GM12878 (cell line): Measurements from ENCODE around the gene HMOX2. TPM values are rescaled to one million over a fixed set of nuclear protein-coding genes. Genes with fewer than 3 reads are reported as not detected.

ENCODE experiments used
- polyA plus RNA-seq, 11 experiments: library from polyadenylated mRNA; depleted of rRNA in 4 of 11; unstranded in 6 of 11; stranded (reverse) in 5 of 11; fragments of >200 nt; fragmentation: Nextera tagmentation in 4 of 11; fragmentation: Illumina TruSeq in 1 of 11; extraction: Ambion mirVana in 4 of 11; extraction: Trizol in 1 of 11; gene quantifications; 1 replicate in 1 of 11; 2 replicates in 10 of 11; pipeline versions ENCODE4 v1.2.1 to v1.2.3, GENCODE V29; 2011 to 2016; ENCODE audit warnings: inconsistent platforms in 2 of 11, missing spikeins in 2 of 11, low read depth in 1 of 11
- small RNA-seq: library from RNA; depleted of rRNA; stranded (forward); fragments of <200 nt; gene quantifications from one replicate; pipeline ENCODE3, GENCODE V24; 2014
- total RNA-seq, 4 experiments: library from RNA; depleted of rRNA in 3 of 4; stranded (reverse); fragments of >200 nt in 3 of 4; fragmentation: Illumina TruSeq in 1 of 4; extraction: Trizol in 1 of 4; gene quantifications; 2 replicates each; pipeline versions ENCODE4 v1.2.1 to v1.2.3, GENCODE V29; 2013 to 2021

Gene HMOX2
- total and polyA plus RNA-seq, 10 of the 15 experiments (the other 5 are each of a cell fraction or from before 2014, with no cell fraction given): 26.4 to 111 (median 57.8) TPM

Small RNA genes within 50 kb of the gene (small RNA-seq; reads per million reads assigned to genes)
- gene AC012676.2: not detected

Other genes with a start within 250 kb of the HMOX2 start
Only the 7 nearest of the 13 such genes appear.
- gene PAM16, start 125.1 kb upstream of the HMOX2 start, total RNA-seq (2014; rRNA removed): 50.2 and 55.4 TPM in 2 replicates
- 17.8 and 18.5 TPM in 2 replicates for gene PAM16, start 125.1 kb upstream of the HMOX2 start, total RNA-seq (2014; rRNA removed; fragmentation: Illumina TruSeq; extraction: Trizol)
- gene PAM16, start 125.1 kb upstream of the HMOX2 start, total RNA-seq (2021): 54.9 and 61.6 TPM in 2 replicates
- gene PAM16, start 125.1 kb upstream of the HMOX2 start, polyA plus RNA-seq (2011; rRNA removed): 22.5 and 32.8 TPM in 2 replicates
- gene PAM16, start 125.1 kb upstream of the HMOX2 start, polyA plus RNA-seq (2014; fragmentation: Illumina TruSeq; extraction: Trizol): 8.4 and 20.7 TPM in 2 replicates
- 10 to 100 TPM; 20.8 to 48.1 TPM for gene PAM16, start 125.1 kb upstream of the HMOX2 start, polyA plus RNA-seq (2014; fragmentation: Nextera tagmentation; extraction: Ambion mirVana)
- 94.3 and 100 TPM in 2 replicates for gene PAM16, start 125.1 kb upstream of the HMOX2 start, polyA plus RNA-seq (2014; rRNA removed)
- 10 to 100 TPM; 72.8 to 78.7 TPM for gene PAM16, start 125.1 kb upstream of the HMOX2 start, polyA plus RNA-seq (2016; fragmentation: Nextera tagmentation; extraction: Ambion mirVana)
- gene VASN, start 104.5 kb upstream of the HMOX2 start, total RNA-seq (2014; rRNA removed): not detected in 2 replicates
- not detected in 2 replicates for gene VASN, start 104.5 kb upstream of the HMOX2 start, total RNA-seq (2014; rRNA removed; fragmentation: Illumina TruSeq; extraction: Trizol)
- 0.10 TPM in 1 of 2 replicates, not detected in the other for gene VASN, start 104.5 kb upstream of the HMOX2 start, total RNA-seq (2021)
- gene VASN, start 104.5 kb upstream of the HMOX2 start, polyA plus RNA-seq (2011; rRNA removed): not detected in 2 replicates
- not detected in 2 replicates for gene VASN, start 104.5 kb upstream of the HMOX2 start, polyA plus RNA-seq (2014; fragmentation: Illumina TruSeq; extraction: Trizol)
- gene VASN, start 104.5 kb upstream of the HMOX2 start, polyA plus RNA-seq (2014; fragmentation: Nextera tagmentation; extraction: Ambion mirVana): under 1 TPM in 1 of 2 experiments, not detected in 1; 0.02 TPM
- not detected in 2 replicates for gene VASN, start 104.5 kb upstream of the HMOX2 start, polyA plus RNA-seq (2014; rRNA removed)
- under 1 TPM; 0.18 to 0.19 TPM for gene VASN, start 104.5 kb upstream of the HMOX2 start, polyA plus RNA-seq (2016; fragmentation: Nextera tagmentation; extraction: Ambion mirVana)
- gene CORO7, start 59.8 kb upstream of the HMOX2 start, total RNA-seq (2014; rRNA removed): 43.2 and 56.5 TPM in 2 replicates
- gene CORO7, start 59.8 kb upstream of the HMOX2 start, total RNA-seq (2014; rRNA removed; fragmentation: Illumina TruSeq; extraction: Trizol): 18.9 and 19.0 TPM in 2 replicates
- 89.2 and 91.7 TPM in 2 replicates for gene CORO7, start 59.8 kb upstream of the HMOX2 start, total RNA-seq (2021)
- gene CORO7, start 59.8 kb upstream of the HMOX2 start, polyA plus RNA-seq (2011; rRNA removed): 11.9 and 40.0 TPM in 2 replicates
- gene CORO7, start 59.8 kb upstream of the HMOX2 start, polyA plus RNA-seq (2014; fragmentation: Illumina TruSeq; extraction: Trizol): 6.0 and 17.2 TPM in 2 replicates
- gene CORO7, start 59.8 kb upstream of the HMOX2 start, polyA plus RNA-seq (2014; fragmentation: Nextera tagmentation; extraction: Ambion mirVana): under 1 TPM; 0.64 to 0.84 TPM
- gene CORO7, start 59.8 kb upstream of the HMOX2 start, polyA plus RNA-seq (2014; rRNA removed): 65.8 and 76.0 TPM in 2 replicates
- 10 to 100 TPM; 47.4 to 49.1 TPM for gene CORO7, start 59.8 kb upstream of the HMOX2 start, polyA plus RNA-seq (2016; fragmentation: Nextera tagmentation; extraction: Ambion mirVana)
- gene DNAJA3, start 50.5 kb upstream of the HMOX2 start, total RNA-seq (2014; rRNA removed): 76.3 and 83.5 TPM in 2 replicates
- 51.7 and 55.6 TPM in 2 replicates for gene DNAJA3, start 50.5 kb upstream of the HMOX2 start, total RNA-seq (2014; rRNA removed; fragmentation: Illumina TruSeq; extraction: Trizol)
- 56.4 and 65.9 TPM in 2 replicates for gene DNAJA3, start 50.5 kb upstream of the HMOX2 start, total RNA-seq (2021)
- 40.8 and 43.1 TPM in 2 replicates for gene DNAJA3, start 50.5 kb upstream of the HMOX2 start, polyA plus RNA-seq (2011; rRNA removed)
- 29.4 and 51.3 TPM in 2 replicates for gene DNAJA3, start 50.5 kb upstream of the HMOX2 start, polyA plus RNA-seq (2014; fragmentation: Illumina TruSeq; extraction: Trizol)
- 10 to 100 TPM in 1 of 2 experiments, 1 to 10 TPM in 1; 8.4 to 20.4 TPM for gene DNAJA3, start 50.5 kb upstream of the HMOX2 start, polyA plus RNA-seq (2014; fragmentation: Nextera tagmentation; extraction: Ambion mirVana)
- 77.4 and 80.1 TPM in 2 replicates for gene DNAJA3, start 50.5 kb upstream of the HMOX2 start, polyA plus RNA-seq (2014; rRNA removed)
- 100 to 1,000 TPM; 124 to 141 TPM for gene DNAJA3, start 50.5 kb upstream of the HMOX2 start, polyA plus RNA-seq (2016; fragmentation: Nextera tagmentation; extraction: Ambion mirVana)
- gene NMRAL1, start 1.8 kb upstream of the HMOX2 start, total RNA-seq (2014; rRNA removed): 69.7 and 74.8 TPM in 2 replicates
- gene NMRAL1, start 1.8 kb upstream of the HMOX2 start, total RNA-seq (2014; rRNA removed; fragmentation: Illumina TruSeq; extraction: Trizol): 41.6 and 52.5 TPM in 2 replicates
- gene NMRAL1, start 1.8 kb upstream of the HMOX2 start, total RNA-seq (2021): 66.0 and 72.4 TPM in 2 replicates
- gene NMRAL1, start 1.8 kb upstream of the HMOX2 start, polyA plus RNA-seq (2011; rRNA removed): 19.9 and 33.7 TPM in 2 replicates
- 14.9 and 36.5 TPM in 2 replicates for gene NMRAL1, start 1.8 kb upstream of the HMOX2 start, polyA plus RNA-seq (2014; fragmentation: Illumina TruSeq; extraction: Trizol)
- gene NMRAL1, start 1.8 kb upstream of the HMOX2 start, polyA plus RNA-seq (2014; fragmentation: Nextera tagmentation; extraction: Ambion mirVana): 10 to 100 TPM in 1 of 2 experiments, 1 to 10 TPM in 1; 4.8 to 11.2 TPM
- gene NMRAL1, start 1.8 kb upstream of the HMOX2 start, polyA plus RNA-seq (2014; rRNA removed): 74.2 and 74.4 TPM in 2 replicates
- gene NMRAL1, start 1.8 kb upstream of the HMOX2 start, polyA plus RNA-seq (2016; fragmentation: Nextera tagmentation; extraction: Ambion mirVana): 100 to 1,000 TPM in 1 of 2 experiments, 10 to 100 TPM in 1; 84.1 to 102 TPM
- gene CDIP1, start 62.4 kb downstream of the HMOX2 start, total RNA-seq (2014; rRNA removed): 14.2 and 15.6 TPM in 2 replicates
- 7.6 and 9.1 TPM in 2 replicates for gene CDIP1, start 62.4 kb downstream of the HMOX2 start, total RNA-seq (2014; rRNA removed; fragmentation: Illumina TruSeq; extraction: Trizol)
- gene CDIP1, start 62.4 kb downstream of the HMOX2 start, total RNA-seq (2021): 27.8 and 28.2 TPM in 2 replicates
- gene CDIP1, start 62.4 kb downstream of the HMOX2 start, polyA plus RNA-seq (2011; rRNA removed): 3.1 and 11.0 TPM in 2 replicates
- gene CDIP1, start 62.4 kb downstream of the HMOX2 start, polyA plus RNA-seq (2014; fragmentation: Illumina TruSeq; extraction: Trizol): 10.3 and 17.5 TPM in 2 replicates
- 1 to 10 TPM; 6.1 to 7.2 TPM for gene CDIP1, start 62.4 kb downstream of the HMOX2 start, polyA plus RNA-seq (2014; fragmentation: Nextera tagmentation; extraction: Ambion mirVana)
- gene CDIP1, start 62.4 kb downstream of the HMOX2 start, polyA plus RNA-seq (2014; rRNA removed): 11.5 and 12.0 TPM in 2 replicates
- gene CDIP1, start 62.4 kb downstream of the HMOX2 start, polyA plus RNA-seq (2016; fragmentation: Nextera tagmentation; extraction: Ambion mirVana): 10 to 100 TPM; 29.4 to 32.4 TPM
- not detected in 2 replicates for gene C16orf96, start 79.9 kb downstream of the HMOX2 start, total RNA-seq (2014; rRNA removed)
- not detected in 2 replicates for gene C16orf96, start 79.9 kb downstream of the HMOX2 start, total RNA-seq (2014; rRNA removed; fragmentation: Illumina TruSeq; extraction: Trizol)
- 0.05 and 0.08 TPM in 2 replicates for gene C16orf96, start 79.9 kb downstream of the HMOX2 start, total RNA-seq (2021)
- gene C16orf96, start 79.9 kb downstream of the HMOX2 start, polyA plus RNA-seq (2011; rRNA removed): 0.01 TPM in 1 of 2 replicates, not detected in the other
- gene C16orf96, start 79.9 kb downstream of the HMOX2 start, polyA plus RNA-seq (2014; fragmentation: Illumina TruSeq; extraction: Trizol): 0.01 TPM in 1 of 2 replicates, not detected in the other
- gene C16orf96, start 79.9 kb downstream of the HMOX2 start, polyA plus RNA-seq (2014; fragmentation: Nextera tagmentation; extraction: Ambion mirVana): not detected
- gene C16orf96, start 79.9 kb downstream of the HMOX2 start, polyA plus RNA-seq (2014; rRNA removed): 0.04 TPM in 1 of 2 replicates, not detected in the other
- not detected for gene C16orf96, start 79.9 kb downstream of the HMOX2 start, polyA plus RNA-seq (2016; fragmentation: Nextera tagmentation; extraction: Ambion mirVana)